Esophagus muscularis mucosa (tissue), 4 donors: ENCODE results near the gene ERF. TPM values are rescaled to one million over a fixed set of nuclear protein-coding genes. Genes with fewer than 3 reads are reported as not detected.
"Not testable (repeated sequence)": the region's sequence is repeated elsewhere in the genome, so short reads cannot be mapped to it uniquely, and the experiment has no call there.

Source experiments
- DNase-seq: peaks from one replicate; pipeline ENCODE4 v3.0.0-alpha.2; 2017; ENCODE audit errors: extremely low spot score
- H3K27ac ChIP-seq, 4 donors: fragments of 200-600 bp; sonication (generic); replicated peaks in 1 of 4; 1 replicate in 3 of 4; 2 replicates in 1 of 4; pipeline ENCODE4 v1.5.1; 2016 to 2019; ENCODE audit warnings: mild to moderate bottlenecking in 1 of 4
- H3K27me3 ChIP-seq, 4 donors: fragments of 200-600 bp; sonication (generic); one replicate each; pipeline versions ENCODE4 v1.5.1 to v1.6.0; 2016 to 2019
- H3K36me3 ChIP-seq, 4 donors: fragments of 200-600 bp; sonication (generic); one replicate each; pipeline ENCODE4 v1.5.1; 2016 to 2019
- H3K4me1 ChIP-seq, 4 donors: fragments of 200-600 bp; sonication (generic); one replicate each; pipeline ENCODE4 v1.5.1; 2016 to 2019
- H3K4me3 ChIP-seq, 4 donors: fragments of 200-600 bp; sonication (generic); 1 replicate in 2 of 4; 2 replicates in 2 of 4; pipeline ENCODE4 v1.5.1; 2016 to 2019; ENCODE audit warnings: mild to moderate bottlenecking in 4 of 4, moderate library complexity in 1 of 4
- H3K9me3 ChIP-seq, 4 donors: fragments of 200-600 bp; sonication (generic); 1 replicate in 3 of 4; 2 replicates in 1 of 4; pipeline ENCODE4 v1.5.1; 2016 to 2019
- EP300 ChIP-seq: sonication (generic); formaldehyde crosslinking; IDR thresholded peaks from one replicate; pipeline ENCODE4 v1.6.1; 2017; ENCODE audit warnings: antibody characterized with exemption
- POLR2A ChIP-seq: fragments of 450-650 bp; IDR thresholded peaks from one replicate; pipeline ENCODE4 v1.6.1; 2017; ENCODE audit warnings: antibody characterized with exemption, moderate library complexity, mild to moderate bottlenecking, low read depth
- POLR2AphosphoS5 ChIP-seq, 2 donors: sonication (generic); formaldehyde crosslinking; IDR thresholded peaks; one replicate each; pipeline ENCODE4 v1.6.1; 2017; ENCODE audit warnings: antibody characterized with exemption in 2 of 2
- WGBS: methylation state at CpG from one replicate; pipeline ENCODE4 v1.1.5; 2018; 5-methylcytosine and 5-hydroxymethylcytosine counted together
- intact Hi-C: fragments of 100-400 bp; cut with DNase I; formaldehyde crosslinking; loops from one replicate; pipeline ENCODE4 v1.15.1; 2023
- total RNA-seq, 4 donors: library from RNA; depleted of rRNA; stranded (reverse); fragments of >200 nt; gene quantifications; one replicate each; pipeline versions ENCODE4 v1.1.0 to v1.2.1, GENCODE V29; 2016
- TF ChIP-seq, protein P1 (sequence below), 3 experiments: fragments of 200-600 bp in 2 of 3; fragments of 450-650 bp in 1 of 3; sonication (generic) in 2 of 3; IDR thresholded peaks; one replicate each; pipeline ENCODE4 v1.5.1; 2017 to 2019; ENCODE audit warnings: antibody characterized with exemption in 3 of 3, mild to moderate bottlenecking in 2 of 3, moderate library complexity in 1 of 3

ERF gene
- total RNA-seq, 4 donors from 2014 or later: 16.6 to 38.8 (median 35.5) TPM

DNA sequence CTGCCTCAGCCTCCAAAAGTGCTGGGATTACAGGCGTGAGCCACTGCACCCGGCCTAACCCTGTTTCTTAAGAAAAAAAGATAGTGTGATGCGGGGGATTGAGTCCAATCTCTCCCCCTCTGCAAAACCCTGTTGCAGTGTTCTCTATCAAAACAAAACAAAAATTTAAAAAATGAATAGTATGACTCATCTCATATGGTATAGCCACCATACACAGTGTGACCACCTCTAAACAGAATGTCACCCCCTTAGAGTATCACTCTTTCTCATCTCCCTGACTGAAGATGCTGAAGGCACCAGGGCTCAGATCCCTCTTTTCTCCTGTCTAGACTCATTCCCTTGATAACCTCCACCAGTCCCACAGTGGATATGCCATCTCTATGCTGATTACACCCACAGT lies 6.8 kb upstream of the ERF start:
- Histone ChIP-seq H3K27ac (no peak overlapping the region), H3K4me3 (no peak overlapping the region), H3K4me1 (peaks cover 3 to 8% (median 5%) of the 10 kb centered on the region in 4 donors), H3K9me3 (no peaks in the 10 kb centered on the region), H3K36me3 (no peaks in the 10 kb centered on the region), H3K27me3 (no peaks in the 10 kb centered on the region)
- intact Hi-C loops: no loop called here
- 89% methylated on average over 3 of the region's 3 CpGs for WGBS
- no peak for DNase-seq
- TF ChIP-seq EP300 (no peak), POLR2A (no peak), POLR2AphosphoS5 (IDR thresholded peaks at IDR 0.05) (no peak)
- TF ChIP-seq, protein P1, sequence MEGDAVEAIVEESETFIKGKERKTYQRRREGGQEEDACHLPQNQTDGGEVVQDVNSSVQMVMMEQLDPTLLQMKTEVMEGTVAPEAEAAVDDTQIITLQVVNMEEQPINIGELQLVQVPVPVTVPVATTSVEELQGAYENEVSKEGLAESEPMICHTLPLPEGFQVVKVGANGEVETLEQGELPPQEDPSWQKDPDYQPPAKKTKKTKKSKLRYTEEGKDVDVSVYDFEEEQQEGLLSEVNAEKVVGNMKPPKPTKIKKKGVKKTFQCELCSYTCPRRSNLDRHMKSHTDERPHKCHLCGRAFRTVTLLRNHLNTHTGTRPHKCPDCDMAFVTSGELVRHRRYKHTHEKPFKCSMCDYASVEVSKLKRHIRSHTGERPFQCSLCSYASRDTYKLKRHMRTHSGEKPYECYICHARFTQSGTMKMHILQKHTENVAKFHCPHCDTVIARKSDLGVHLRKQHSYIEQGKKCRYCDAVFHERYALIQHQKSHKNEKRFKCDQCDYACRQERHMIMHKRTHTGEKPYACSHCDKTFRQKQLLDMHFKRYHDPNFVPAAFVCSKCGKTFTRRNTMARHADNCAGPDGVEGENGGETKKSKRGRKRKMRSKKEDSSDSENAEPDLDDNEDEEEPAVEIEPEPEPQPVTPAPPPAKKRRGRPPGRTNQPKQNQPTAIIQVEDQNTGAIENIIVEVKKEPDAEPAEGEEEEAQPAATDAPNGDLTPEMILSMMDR (IDR thresholded peaks at IDR 0.05): no peak

DNA sequence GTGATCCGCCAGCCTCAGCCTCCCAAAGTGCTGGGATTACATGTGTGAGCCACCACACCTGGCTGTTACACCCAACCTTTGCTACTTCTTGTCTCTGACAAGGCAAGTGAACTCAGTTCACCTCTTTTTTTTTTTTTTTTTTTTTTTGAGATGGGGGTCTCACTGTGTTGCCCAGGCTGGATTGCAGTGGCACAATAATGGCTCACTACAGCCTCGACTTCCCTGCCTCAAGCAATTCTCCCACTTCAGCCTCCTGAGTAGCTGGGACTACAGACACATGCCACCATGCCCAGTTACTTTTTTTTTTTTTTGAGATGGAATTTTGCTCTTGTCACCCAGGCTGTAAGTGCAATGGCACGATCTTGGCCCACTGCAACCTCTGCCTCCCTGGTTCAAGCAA lies 2.9 kb upstream of the ERF start:
- H3K36me3 ChIP-seq, H3K9me3 ChIP-seq, H3K27ac ChIP-seq, H3K4me3 ChIP-seq, DNase-seq, intact Hi-C loops, H3K27me3 ChIP-seq: not testable (repeated sequence)
- 84% methylated on average over 3 of the region's 3 CpGs for whole genome bisulfite sequencing
- H3K4me1 ChIP-seq: peaks cover 16 to 26% (median 24%) of the 10 kb centered on the region in 4 donors

DNA sequence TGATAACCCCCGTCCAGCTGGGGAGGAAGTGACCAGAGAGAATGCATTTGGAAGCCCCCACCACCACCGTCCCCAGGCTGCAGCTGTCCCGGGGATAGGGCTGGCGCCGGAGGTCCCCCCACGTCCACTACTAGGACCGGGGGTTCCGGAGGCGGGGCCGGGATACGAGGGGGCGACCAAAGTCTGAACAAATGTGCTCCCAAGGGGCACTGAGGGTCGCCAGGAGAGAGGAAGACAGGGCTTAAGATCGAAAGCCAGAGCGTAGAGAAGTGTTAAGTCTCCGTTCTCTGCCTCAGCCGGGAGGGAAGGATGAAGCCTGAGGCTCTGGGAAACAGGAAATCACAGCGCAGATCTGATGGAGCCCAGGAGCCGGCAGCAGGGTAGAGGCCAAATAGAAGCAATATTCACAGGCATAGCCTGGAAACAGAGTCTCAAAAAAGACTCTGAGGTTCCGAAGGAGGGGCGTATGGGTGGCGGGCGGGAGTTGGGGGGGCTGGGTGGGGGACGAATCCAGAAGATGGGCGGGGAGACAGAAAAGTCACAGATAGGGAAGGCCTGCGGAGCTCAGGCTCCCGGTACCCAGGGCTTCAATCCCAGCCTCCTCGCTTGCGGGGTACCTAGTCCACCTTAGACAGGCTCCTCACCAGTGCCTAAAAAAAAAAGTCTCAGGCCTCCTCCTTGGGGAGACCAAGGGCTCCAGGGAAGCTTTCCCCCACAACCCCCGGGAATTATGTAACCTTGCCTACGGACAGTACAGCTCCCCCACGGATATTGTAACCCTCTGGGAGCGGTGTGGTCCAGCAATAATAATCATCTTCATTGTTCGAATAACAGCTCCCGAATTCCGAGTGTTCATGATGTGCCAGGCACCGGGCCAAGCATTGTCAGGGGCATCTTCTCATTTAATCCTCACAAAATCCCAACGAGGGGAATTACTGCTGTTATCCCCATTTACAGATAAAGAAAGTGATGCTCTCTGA lies 1.1 kb upstream of the ERF start:
- Histone ChIP-seq H3K27me3 (no peaks in the 10 kb centered on the region), H3K27ac (peak overlapping the region; percentile 100), H3K36me3 (no peaks in the 10 kb centered on the region), H3K4me1 (peaks cover 34 to 44% (median 42%) of the 10 kb centered on the region in 4 donors), H3K9me3 (no peaks in the 10 kb centered on the region), H3K4me3 (peak overlapping the region; percentile 85 to 98 (median 96))
- DNase-seq: no peak
- intact Hi-C loops: no loop called here
- WGBS: 5% methylated on average over 33 of the region's 38 CpGs
- TF ChIP-seq POLR2A: no peak
- peak; percentile 26 to 57 for TF ChIP-seq POLR2AphosphoS5 (IDR thresholded peaks at IDR 0.05)
- TF ChIP-seq, protein P1 (IDR thresholded peaks at IDR 0.05): no peak

DNA sequence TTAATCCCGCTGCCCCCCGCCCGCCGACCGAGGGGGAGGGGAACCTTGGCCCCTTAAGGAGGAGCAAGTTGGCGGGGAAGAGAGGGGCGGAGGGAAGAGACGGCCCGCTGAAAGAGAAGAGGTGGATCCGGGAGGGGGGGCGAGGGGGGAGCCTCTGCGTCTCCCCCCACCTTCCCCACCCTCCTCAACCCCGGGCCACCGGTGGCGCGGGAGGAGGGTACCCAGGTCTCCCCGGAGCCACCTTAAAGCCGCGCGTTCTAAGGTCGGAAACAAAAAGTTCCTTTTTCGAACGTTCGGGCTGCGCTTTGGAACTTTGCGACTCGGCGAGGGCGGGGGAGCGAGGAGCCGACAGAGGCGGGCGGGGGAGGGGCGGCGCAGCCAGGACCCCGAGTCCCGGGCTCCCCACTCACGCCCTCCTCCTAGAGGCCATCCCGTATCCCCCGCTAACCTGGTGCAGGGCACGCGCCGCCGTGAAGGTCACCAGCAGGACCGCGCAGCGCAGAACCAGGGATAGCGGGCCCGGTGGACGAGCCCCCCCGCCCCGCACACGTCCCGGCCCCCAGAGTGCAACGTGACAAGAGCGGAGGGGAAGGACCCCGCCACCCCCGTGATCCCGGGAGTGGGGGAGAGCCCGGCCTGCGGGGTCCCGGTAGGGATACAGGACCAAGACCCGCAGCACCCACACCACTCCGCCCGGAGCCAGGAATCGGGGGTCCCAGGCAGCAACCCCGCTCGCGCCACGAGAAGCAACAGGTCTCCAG lies 659 bp downstream of the ERF start:
- no peak for TF ChIP-seq POLR2A
- peak; percentile 64 to 75 for TF ChIP-seq POLR2AphosphoS5 (IDR thresholded peaks at IDR 0.05)
- TF ChIP-seq, protein P1 (IDR thresholded peaks at IDR 0.05): peak in 1 of 3 experiments; percentile 2
- no peaks in the 10 kb centered on the region for H3K27me3 ChIP-seq
- DNase-seq: peak; percentile 96
- WGBS: no CpG with 5 or more reads among the region's 70 CpGs
- H3K27ac ChIP-seq: peak overlapping the region; percentile 100
- H3K4me3 ChIP-seq: peak overlapping the region; percentile 85 to 98 (median 96)
- H3K4me1 ChIP-seq: peaks cover 51 to 62% (median 59%) of the 10 kb centered on the region in 4 donors
- H3K9me3 ChIP-seq: no peaks in the 10 kb centered on the region
- H3K36me3 ChIP-seq: peaks cover 0 to 12% (median 10%) of the 10 kb centered on the region in 4 donors
- intact Hi-C loops: no loop called here
